ENCODE results near the gene GASK1B.

DNA sequence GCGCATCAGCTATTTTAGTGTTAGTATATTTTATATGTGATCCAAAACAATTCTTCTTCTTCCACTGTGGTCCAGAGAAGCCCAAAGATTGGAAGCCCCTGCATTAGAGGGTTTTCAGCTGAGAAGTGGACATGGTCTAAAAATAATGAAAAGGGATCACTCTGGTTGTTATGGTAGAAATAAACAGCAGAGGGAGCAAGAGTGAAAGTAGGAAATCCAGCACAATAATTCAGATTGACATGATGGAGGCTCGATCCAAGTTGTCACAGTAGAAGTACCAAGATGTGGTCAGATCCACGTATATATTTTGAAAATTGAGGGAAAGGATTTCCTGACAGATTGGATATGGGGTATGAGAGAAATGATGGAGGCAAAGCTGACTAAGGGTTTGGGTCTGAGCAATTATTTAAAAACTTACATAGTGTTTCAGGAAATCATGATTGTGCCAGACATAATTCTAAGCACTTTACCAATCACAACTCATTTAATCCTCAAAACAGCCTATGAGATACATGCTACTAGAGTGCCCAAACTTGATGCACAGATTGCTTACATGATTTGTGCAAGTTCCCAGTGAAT is 20.4 kb upstream of the GASK1B start:
- TF ChIP-seq CTCF (IDR thresholded peaks at IDR 0.05; ENCODE audit: insufficient read depth, low read length): peak; percentile 42
- TF ChIP-seq, protein P1, sequence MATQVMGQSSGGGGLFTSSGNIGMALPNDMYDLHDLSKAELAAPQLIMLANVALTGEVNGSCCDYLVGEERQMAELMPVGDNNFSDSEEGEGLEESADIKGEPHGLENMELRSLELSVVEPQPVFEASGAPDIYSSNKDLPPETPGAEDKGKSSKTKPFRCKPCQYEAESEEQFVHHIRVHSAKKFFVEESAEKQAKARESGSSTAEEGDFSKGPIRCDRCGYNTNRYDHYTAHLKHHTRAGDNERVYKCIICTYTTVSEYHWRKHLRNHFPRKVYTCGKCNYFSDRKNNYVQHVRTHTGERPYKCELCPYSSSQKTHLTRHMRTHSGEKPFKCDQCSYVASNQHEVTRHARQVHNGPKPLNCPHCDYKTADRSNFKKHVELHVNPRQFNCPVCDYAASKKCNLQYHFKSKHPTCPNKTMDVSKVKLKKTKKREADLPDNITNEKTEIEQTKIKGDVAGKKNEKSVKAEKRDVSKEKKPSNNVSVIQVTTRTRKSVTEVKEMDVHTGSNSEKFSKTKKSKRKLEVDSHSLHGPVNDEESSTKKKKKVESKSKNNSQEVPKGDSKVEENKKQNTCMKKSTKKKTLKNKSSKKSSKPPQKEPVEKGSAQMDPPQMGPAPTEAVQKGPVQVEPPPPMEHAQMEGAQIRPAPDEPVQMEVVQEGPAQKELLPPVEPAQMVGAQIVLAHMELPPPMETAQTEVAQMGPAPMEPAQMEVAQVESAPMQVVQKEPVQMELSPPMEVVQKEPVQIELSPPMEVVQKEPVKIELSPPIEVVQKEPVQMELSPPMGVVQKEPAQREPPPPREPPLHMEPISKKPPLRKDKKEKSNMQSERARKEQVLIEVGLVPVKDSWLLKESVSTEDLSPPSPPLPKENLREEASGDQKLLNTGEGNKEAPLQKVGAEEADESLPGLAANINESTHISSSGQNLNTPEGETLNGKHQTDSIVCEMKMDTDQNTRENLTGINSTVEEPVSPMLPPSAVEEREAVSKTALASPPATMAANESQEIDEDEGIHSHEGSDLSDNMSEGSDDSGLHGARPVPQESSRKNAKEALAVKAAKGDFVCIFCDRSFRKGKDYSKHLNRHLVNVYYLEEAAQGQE (IDR thresholded peaks at IDR 0.05; ENCODE audit: insufficient replicate concordance, low read depth): no peak
- no peak for TF ChIP-seq POLR2AphosphoS5 (IDR thresholded peaks at IDR 0.05; ENCODE audit: low read depth)
- TF ChIP-seq SPI1 (IDR thresholded peaks at IDR 0.05; ENCODE audit: borderline replicate concordance, low read depth): no peak
